Activated B cell treated with CpG ODN at 0.5 μM for 24 hours (primary cell): ENCODE data around the gene ANAPC2. TPM values are rescaled to one million over a fixed set of nuclear protein-coding genes. Genes with fewer than 3 reads are reported as not detected.
A peak's percentile ranks its signal among the peaks of the same experiment; 100 is the strongest.

ENCODE experiments used
- ATAC-seq: fragments of 200-7000 bp; cut with Tn5 transposase; one replicate; pipeline ENCODE4 v1.10.0; 2021; ENCODE audit warnings: low read depth, mild to moderate bottlenecking, moderate library complexity
- CTCF ChIA-PET: fragments of 350-600 bp; sonication (Branson Sonifier 250); formaldehyde crosslinking; loops from one replicate; lab custom pipeline; 2021; ENCODE audit warnings: antibody characterized with exemption; lab: Charles Lee
- POLR2A ChIA-PET: fragments of 350-600 bp; sonication (Branson Sonifier 250); formaldehyde crosslinking; loops from one replicate; lab custom pipeline; 2021; ENCODE audit warnings: antibody characterized with exemption; lab: Charles Lee
- DNase-seq: peaks from one replicate; pipeline ENCODE4 v3.0.0; 2022
- H3K27ac Mint-ChIP-seq: one replicate; pipeline ENCODE4 v1.8.0; 2020; ENCODE audit warnings: mixed read lengths
- H3K27me3 Mint-ChIP-seq: one replicate; pipeline ENCODE4 v1.8.0; 2021; ENCODE audit warnings: mixed read lengths
- H3K36me3 Mint-ChIP-seq: one replicate; pipeline ENCODE4 v1.8.0; 2021; ENCODE audit warnings: low read depth, mixed read lengths
- H3K4me1 Mint-ChIP-seq: one replicate; pipeline ENCODE4 v1.8.0; 2021; ENCODE audit warnings: mixed read lengths
- H3K4me3 Mint-ChIP-seq: one replicate; pipeline ENCODE4 v1.8.0; 2020; ENCODE audit warnings: mild to moderate bottlenecking, mixed read lengths
- H3K9me3 Mint-ChIP-seq: one replicate; pipeline ENCODE4 v1.8.0; 2020; ENCODE audit warnings: mixed read lengths
- CTCF ChIP-seq: fragments of 200-600 bp; IDR thresholded peaks from one replicate; pipeline ENCODE4 v1.8.0; 2022; ENCODE audit warnings: antibody characterized with exemption, mild to moderate bottlenecking
- intact Hi-C: fragments of 100-400 bp; cut with micrococcal nuclease; formaldehyde crosslinking; loops from one replicate; pipeline ENCODE4 v1.15.1; 2024
- total RNA-seq: library from RNA; stranded (reverse); gene quantifications from 2 replicates; pipeline ENCODE4 v1.2.3, GENCODE V29; 2022

Gene ANAPC2
- total RNA-seq, 1 donor from 2014 or later, result 93.9 TPM

GRCh38 chr9:137127301-137128157 is 60.8 kb downstream of the ANAPC2 start:
- no peaks in the 10 kb centered on the region for H3K9me3 Mint-ChIP-seq
- TF ChIP-seq CTCF, result no peak
- CTCF ChIA-PET, result interaction anchor here (0.8 to 1.2 kb wide), 2 partner anchors 81 to 109 kb away, joined by 3 to 4 read pairs; no protein-coding TSS in a partner anchor
- intact Hi-C loops, result loop anchor here (2.0 to 10.0 kb wide), 4 partner anchors 40 to 150 kb away; partner anchors contain the start of genes NPDC1, TOR4A and TPRN
- DNase-seq, result no peak
- peak overlapping the region; percentile 88 for H3K27ac Mint-ChIP-seq
- peak; percentile 8 for ATAC-seq
- H3K36me3 Mint-ChIP-seq, result peaks cover 2% of the 10 kb centered on the region
- peak overlapping the region; percentile 82 for H3K4me3 Mint-ChIP-seq
- H3K4me1 Mint-ChIP-seq, result peaks cover 47% of the 10 kb centered on the region
- no peaks in the 10 kb centered on the region for H3K27me3 Mint-ChIP-seq
- POLR2A ChIA-PET, result interaction anchor here (0.6 to 3.5 kb wide), 19 partner anchors 9 to 449 kb away, joined by 3 to 42 read pairs (median 5); partner anchors contain the start of genes LRRC26, SSNA1 and TUBB4B

GRCh38 chr9:137126786-137127185 is 61.6 kb downstream of the ANAPC2 start:
- Mint-ChIP-seq H3K36me3 (peaks cover 2% of the 10 kb centered on the region), H3K9me3 (no peaks in the 10 kb centered on the region), H3K4me1 (peaks cover 54% of the 10 kb centered on the region), H3K27me3 (no peaks in the 10 kb centered on the region), H3K27ac (peak overlapping the region; percentile 88), H3K4me3 (peak overlapping the region; percentile 82)
- ATAC-seq, result no peak
- intact Hi-C loops, result loop anchor here (5.0 to 10.0 kb wide), 3 partner anchors 41 to 151 kb away; partner anchors contain the start of genes NPDC1 and TOR4A
- ChIA-PET CTCF (interaction anchor here (0.8 kb wide), 1 partner anchor 110 kb away, joined by 3 read pairs; no protein-coding TSS in a partner anchor), POLR2A (interaction anchor here (0.6 to 1.7 kb wide), 10 partner anchors 10 to 172 kb away, joined by 3 to 9 read pairs (median 7); partner anchors contain the start of genes LRRC26 and SSNA1)
- TF ChIP-seq CTCF, result no peak
- no peak for DNase-seq

Other genes with a start within 250 kb of the ANAPC2 start
- gene FBXW5, start 243.8 kb downstream of the ANAPC2 start, total RNA-seq, result 81.5 and 82.1 TPM in 2 replicates
- gene C8G, start 243.3 kb downstream of the ANAPC2 start, total RNA-seq, result 0.69 and 3.4 TPM in 2 replicates
- gene LCN12, start 236.3 kb downstream of the ANAPC2 start, total RNA-seq, result 2.4 TPM in 2 replicates
- not detected in 2 replicates for gene PTGDS, start 211.1 kb downstream of the ANAPC2 start, total RNA-seq
- not detected in 2 replicates for gene LCNL1, start 205.6 kb downstream of the ANAPC2 start, total RNA-seq
- gene PAXX, start 196.1 kb downstream of the ANAPC2 start, total RNA-seq, result 43.4 and 47.8 TPM in 2 replicates
- not detected in 2 replicates for gene CLIC3, start 192.0 kb downstream of the ANAPC2 start, total RNA-seq
- gene ABCA2, start 160.3 kb downstream of the ANAPC2 start, total RNA-seq, result 4.5 and 7.5 TPM in 2 replicates
- 3.9 and 5.0 TPM in 2 replicates for gene FUT7, start 156.5 kb downstream of the ANAPC2 start, total RNA-seq
- gene NPDC1, start 142.4 kb downstream of the ANAPC2 start, total RNA-seq, result 0.18 TPM in 1 of 2 replicates, not detected in the other
- gene ENTPD2, start 134.5 kb downstream of the ANAPC2 start, total RNA-seq, result not detected in 2 replicates
- gene SAPCD2, start 118.0 kb downstream of the ANAPC2 start, total RNA-seq, result 0.80 and 0.81 TPM in 2 replicates
- gene UAP1L1, start 111.0 kb downstream of the ANAPC2 start, total RNA-seq, result 13.4 and 17.2 TPM in 2 replicates
- gene MAN1B1, start 101.6 kb downstream of the ANAPC2 start, total RNA-seq, result 33.6 and 37.7 TPM in 2 replicates
- 254 and 259 TPM in 2 replicates for gene DPP7, start 73.8 kb downstream of the ANAPC2 start, total RNA-seq
- gene GRIN1, start 49.4 kb downstream of the ANAPC2 start, total RNA-seq, result 0.22 TPM in 1 of 2 replicates, not detected in the other
- gene LRRC26, start 18.5 kb downstream of the ANAPC2 start, total RNA-seq, result 0.31 TPM in 1 of 2 replicates, not detected in the other
- gene TMEM210, start 16.5 kb downstream of the ANAPC2 start, total RNA-seq, result not detected in 2 replicates
- 71.9 and 76.8 TPM in 2 replicates for gene SSNA1, start 116 bp upstream of the ANAPC2 start, total RNA-seq
- 9.3 and 11.4 TPM in 2 replicates for gene TPRN, start 12.2 kb upstream of the ANAPC2 start, total RNA-seq
- 32.7 and 34.1 TPM in 2 replicates for gene TMEM203, start 17.1 kb upstream of the ANAPC2 start, total RNA-seq
- gene NDOR1, start 17.1 kb upstream of the ANAPC2 start, total RNA-seq, result 27.5 and 38.7 TPM in 2 replicates
- 1.1 and 1.9 TPM in 2 replicates for gene RNF208, start 33.7 kb upstream of the ANAPC2 start, total RNA-seq
- 0.39 and 0.53 TPM in 2 replicates for gene CYSRT1, start 36.6 kb upstream of the ANAPC2 start, total RNA-seq
- gene RNF224, start 38.9 kb upstream of the ANAPC2 start, total RNA-seq, result not detected in 2 replicates
- not detected in 2 replicates for gene SLC34A3, start 42.3 kb upstream of the ANAPC2 start, total RNA-seq
- 182 and 197 TPM in 2 replicates for gene TUBB4B, start 52.7 kb upstream of the ANAPC2 start, total RNA-seq
- 0.37 TPM in 1 of 2 replicates, not detected in the other for gene STPG3, start 62.7 kb upstream of the ANAPC2 start, total RNA-seq
- 56.1 and 58.2 TPM in 2 replicates for gene NELFB, start 66.8 kb upstream of the ANAPC2 start, total RNA-seq
- gene TOR4A, start 89.2 kb upstream of the ANAPC2 start, total RNA-seq, result 7.9 and 9.1 TPM in 2 replicates
- 1.9 and 3.0 TPM in 2 replicates for gene NRARP, start 113.7 kb upstream of the ANAPC2 start, total RNA-seq
- gene EXD3, start 234.6 kb upstream of the ANAPC2 start, total RNA-seq, result 8.4 and 12.8 TPM in 2 replicates
- 2.6 and 3.9 TPM in 2 replicates for gene NOXA1, start 234.8 kb upstream of the ANAPC2 start, total RNA-seq